NCI-H2029 treated with DMSO at 0.1 percent for 48 hours (cell line): Measurements from ENCODE around the gene SDE2.
"Not testable (repeated sequence)": the region's sequence is repeated elsewhere in the genome, so short reads cannot be mapped to it uniquely, and the experiment has no call there.

Experiments
- DNase-seq: peaks from one replicate; lab custom pipeline; 2025; lab: John Stamatoyannopoulos, UW

Gene SDE2

GRCh38 chr1:225942574-225942973, 56.6 kb downstream of the SDE2 start:
- no peak for DNase-seq

- DNase-seq: no peak
These were observed 57.3 kb downstream of the SDE2 start for GRCh38 chr1:225941942-225942222.

- no peak for DNase-seq
These were observed 57.8 kb downstream of the SDE2 start, which contains the start of gene LEFTY2 for GRCh38 chr1:225941187-225941941. Gene LEFTY2, minus strand, starts transcription at chr1:225941220. Its CDS starts 80 bp downstream, at chr1:225941140.

- DNase-seq: no peak
These were observed 58.6 kb downstream of the SDE2 start for GRCh38 chr1:225940385-225941151.

- DNase-seq: not testable (repeated sequence)
These were observed 59.2 kb downstream of the SDE2 start for GRCh38 chr1:225939939-225940310.

- DNase-seq: not testable (repeated sequence)
These were observed 59.8 kb downstream of the SDE2 start for GRCh38 chr1:225939097-225939938.

- no peak for DNase-seq
These were observed 61.8 kb downstream of the SDE2 start for GRCh38 chr1:225937048-225937968.

GRCh38 chr1:225936523-225936922, 62.6 kb downstream of the SDE2 start:
- DNase-seq: no peak

- not testable (repeated sequence) for DNase-seq
These were observed 63.1 kb downstream of the SDE2 start for GRCh38 chr1:225936086-225936485.

GRCh38 chr1:225934711-225935110, 64.4 kb downstream of the SDE2 start:
- no peak for DNase-seq

- no peak for DNase-seq
These were observed 66.1 kb downstream of the SDE2 start for GRCh38 chr1:225933072-225933471.
